GM12878 (cell line): Measurements from ENCODE around the gene ARHGAP32. TPM values are rescaled to one million over a fixed set of nuclear protein-coding genes. Genes with fewer than 3 reads are reported as not detected.

ENCODE experiments used
- ATAC-seq: fragments of 200-7000 bp; cut with Tn5 transposase; 3 replicates; pipeline ENCODE4 v1.9.1; 2020; ENCODE audit warnings: mild to moderate bottlenecking, moderate library complexity
- BruUV-seq: library from RNA; stranded (reverse); fragments of 400-500 nt; replicated peaks from 2 replicates; lab custom pipeline; 2021; lab: Mats Ljungman, UMichigan
- CTCF ChIA-PET: fragments of 300-600 bp; sonication (Branson Sonifier 250); formaldehyde crosslinking; extraction: SDS; loops from one replicate; lab custom pipeline; 2021; ENCODE audit warnings: inconsistent platforms; lab: Yijun Ruan, JAX
- POLR2A ChIA-PET: fragments of 350-600 bp; formaldehyde crosslinking; extraction: SDS; loops from one replicate; lab custom pipeline; 2021; ENCODE audit warnings: inconsistent platforms; lab: Charles Lee
- RAD21 ChIA-PET: fragments of 300-600 bp; sonication (Branson Sonifier 250); formaldehyde crosslinking; loops from one replicate; lab custom pipeline; 2023; ENCODE audit warnings: antibody characterized with exemption; ENCODE audit not compliant: unreplicated experiment; lab: Charles Lee
- SMC1A ChIA-PET: fragments of 300-600 bp; sonication (Branson Sonifier 250); formaldehyde crosslinking; loops from one replicate; lab custom pipeline; 2023; ENCODE audit not compliant: unreplicated experiment, uncharacterized antibody; lab: Charles Lee
- DNase-seq: peaks from one replicate; pipeline ENCODE4 v3.0.0-alpha.2; 2011; ENCODE audit warnings: low read depth, low spot score
- FAIRE-seq: peaks from 3 replicates; lab custom pipeline; 2011; peaks lifted over from hg19 to GRCh38; lab: Jason Lieb, UNC
- H2AFZ ChIP-seq: 2 replicates; pipeline ENCODE4 v1.6.0; 2011; ENCODE audit warnings: low read depth, low read length, control low read depth; ENCODE audit not compliant: control insufficient read depth
- H3K27ac ChIP-seq: 2 replicates; pipeline ENCODE4 v1.5.1; 2011; ENCODE audit warnings: control low read depth; ENCODE audit not compliant: control insufficient read depth, insufficient read depth
- H3K27me3 ChIP-seq, 2 experiments: replicated peaks in 1 of 2; 2 replicates each; pipeline versions ENCODE4 v1.6.0 to v1.6.1; 2011; ENCODE audit warnings: low read length in 1 of 2; ENCODE audit not compliant: control insufficient read depth in 2 of 2, insufficient read depth in 2 of 2
- H3K36me3 ChIP-seq, 2 experiments: 2 replicates each; pipeline ENCODE4 v1.5.1; 2011; ENCODE audit warnings: low read length in 1 of 2; ENCODE audit not compliant: control insufficient read depth in 2 of 2, insufficient read depth in 2 of 2
- H3K4me1 ChIP-seq: 2 replicates; pipeline ENCODE4 v1.6.1; 2011; ENCODE audit warnings: mild to moderate bottlenecking, low read length, moderate library complexity, mixed read lengths; ENCODE audit not compliant: control insufficient read depth, insufficient read depth
- H3K4me2 ChIP-seq: 2 replicates; pipeline ENCODE4 v1.6.0; 2011; ENCODE audit warnings: control low read depth; ENCODE audit not compliant: control insufficient read depth, insufficient read depth
- H3K4me3 ChIP-seq: fragments of 200-600 bp; sonication (generic); 2 replicates; pipeline ENCODE4 v1.5.1; 2016
- H3K79me2 ChIP-seq: 2 replicates; pipeline ENCODE4 v1.6.0; 2011; ENCODE audit warnings: low read length; ENCODE audit not compliant: control insufficient read depth, insufficient read depth
- H3K9ac ChIP-seq: 2 replicates; pipeline ENCODE4 v1.8.0; 2011; ENCODE audit warnings: low read length, control low read depth, mixed read lengths; ENCODE audit not compliant: control insufficient read depth, insufficient read depth
- H3K9me3 ChIP-seq: replicated peaks from 3 replicates; pipeline ENCODE4 v1.5.1; 2011; ENCODE audit warnings: mild to moderate bottlenecking, low read length; ENCODE audit not compliant: control insufficient read depth, insufficient read depth
- H4K20me1 ChIP-seq: 2 replicates; pipeline ENCODE4 v1.6.0; 2011; ENCODE audit not compliant: control insufficient read depth, insufficient read depth
- E2F4 ChIP-seq: IDR thresholded peaks from 2 replicates; pipeline ENCODE4 v1.6.1; 2012; ENCODE audit warnings: low read depth, low read length, improper control_type of control experiment
- E4F1 ChIP-seq: fragments of 450-650 bp; IDR thresholded peaks from 2 replicates; pipeline ENCODE4 v1.6.1; 2018; ENCODE audit warnings: borderline replicate concordance, mild to moderate bottlenecking; ENCODE audit not compliant: partially characterized antibody
- EED ChIP-seq: sonication (generic); IDR thresholded peaks from 2 replicates; pipeline ENCODE4 v1.6.1; 2016; ENCODE audit warnings: antibody characterized with exemption, low read depth
- FOXM1 ChIP-seq: IDR thresholded peaks from 2 replicates; pipeline ENCODE4 v1.6.1; 2012; ENCODE audit warnings: low read depth, mild to moderate bottlenecking, inconsistent platforms, low read length, moderate library complexity
- NFIC ChIP-seq: IDR thresholded peaks from 2 replicates; pipeline ENCODE4 v1.6.1; 2012; ENCODE audit warnings: low read depth, mild to moderate bottlenecking, inconsistent platforms, low read length, moderate library complexity
- NFYA ChIP-seq: IDR thresholded peaks from 2 replicates; pipeline ENCODE4 v1.6.1; 2011; ENCODE audit warnings: low read depth, mild to moderate bottlenecking, low read length, improper control_type of control experiment, borderline replicate concordance
- POLR2A ChIP-seq: IDR thresholded peaks from 2 replicates; pipeline ENCODE4 v1.6.1; 2011; ENCODE audit warnings: low read depth, mild to moderate bottlenecking, low read length
- RB1 ChIP-seq: fragments of 450-650 bp; formaldehyde crosslinking; IDR thresholded peaks from 2 replicates; pipeline ENCODE4 v1.6.1; 2017; ENCODE audit warnings: mild to moderate bottlenecking, borderline replicate concordance
- SMAD1 ChIP-seq: fragments of 450-650 bp; IDR thresholded peaks from 2 replicates; pipeline ENCODE4 v1.6.1; 2018; ENCODE audit warnings: mild to moderate bottlenecking, low read depth; ENCODE audit not compliant: partially characterized antibody
- TCF12 ChIP-seq: IDR thresholded peaks from 2 replicates; pipeline ENCODE4 v1.6.1; 2011; ENCODE audit warnings: low read depth, mild to moderate bottlenecking, low read length
- WGBS: methylation state at CpG from one replicate; pipeline ENCODE4 v1.1.6; 2016; ENCODE audit warnings: low lambda C conversion rate; ENCODE audit not compliant: insufficient replicate concordance, insufficient coverage; ENCODE audit errors: missing lambda C conversion rate; 5-methylcytosine and 5-hydroxymethylcytosine counted together
- in situ Hi-C: fragments of 300-500 bp; cut with MboI; formaldehyde crosslinking; loops from 9 replicates; pipeline ENCODE4 v1.14.3; 2018; ENCODE audit warnings: mixed read lengths
- intact Hi-C: fragments of 100-400 bp; cut with micrococcal nuclease; formaldehyde crosslinking; loops from one replicate; pipeline ENCODE4 v1.14.2; 2022; ENCODE audit not compliant: unreplicated experiment
- polyA plus RNA-seq, 11 experiments: library from polyadenylated mRNA; depleted of rRNA in 4 of 11; unstranded in 6 of 11; stranded (reverse) in 5 of 11; fragments of >200 nt; fragmentation: Nextera tagmentation in 4 of 11; fragmentation: Illumina TruSeq in 1 of 11; extraction: Ambion mirVana in 4 of 11; extraction: Trizol in 1 of 11; gene quantifications; 1 replicate in 1 of 11; 2 replicates in 10 of 11; pipeline versions ENCODE4 v1.2.1 to v1.2.3, GENCODE V29; 2011 to 2016; ENCODE audit warnings: inconsistent platforms in 2 of 11, missing spikeins in 2 of 11, low read depth in 1 of 11
- total RNA-seq, 4 experiments: library from RNA; depleted of rRNA in 3 of 4; stranded (reverse); fragments of >200 nt in 3 of 4; fragmentation: Illumina TruSeq in 1 of 4; extraction: Trizol in 1 of 4; gene quantifications; 2 replicates each; pipeline versions ENCODE4 v1.2.1 to v1.2.3, GENCODE V29; 2013 to 2021
- TF ChIP-seq, protein P1 (sequence below), 3 experiments: IDR thresholded peaks in 2 of 3; conservative IDR thresholded peaks in 1 of 3; 2 replicates each; pipeline ENCODE4 v1.5.1; 2011; ENCODE audit warnings: low read depth in 3 of 3, low read length in 3 of 3, mild to moderate bottlenecking in 3 of 3, control low read depth in 2 of 3, moderate library complexity in 2 of 3, inconsistent platforms in 1 of 3, mixed read lengths in 1 of 3; ENCODE audit not compliant: control insufficient read depth in 2 of 3, insufficient read depth in 1 of 3; ENCODE audit errors: extremely low read depth in 1 of 3
- TF ChIP-seq, protein P2 (sequence below): fragments of 450-650 bp; IDR thresholded peaks from 2 replicates; pipeline ENCODE4 v1.6.1; 2017; ENCODE audit warnings: antibody characterized with exemption, mild to moderate bottlenecking, moderate library complexity

Gene ARHGAP32
- total and polyA plus RNA-seq, 10 of the 15 experiments (the other 5 are each of a cell fraction or from before 2014, with no cell fraction given): under 0.01 to 0.46 (median 0.12) TPM; not detected in 1

GRCh38 chr11:128931066-128931465, 261.1 kb downstream of the ARHGAP32 start (continued):
- TF ChIP-seq E4F1: no peak
- no peak for TF ChIP-seq NFYA
- no peak for TF ChIP-seq SMAD1
- TF ChIP-seq, all 136 proteins: peak for 0

- Histone ChIP-seq H4K20me1 (no peaks in the 10 kb centered on the region), H3K4me3 (no peak overlapping the region), H3K4me2 (no peak overlapping the region), H3K79me2 (no peaks in the 10 kb centered on the region), H3K36me3 (no peaks in the 10 kb centered on the region), H3K9ac (no peak overlapping the region), H3K27ac (no peak overlapping the region), H2AFZ (no peak overlapping the region), H3K27me3 (no peaks in the 10 kb centered on the region), H3K4me1 (peaks cover 5% of the 10 kb centered on the region), H3K9me3 (no peaks in the 10 kb centered on the region)
- RAD21 ChIA-PET: no interaction called here
- BruUV-seq: no TSS peak
- TF ChIP-seq, protein P1, sequence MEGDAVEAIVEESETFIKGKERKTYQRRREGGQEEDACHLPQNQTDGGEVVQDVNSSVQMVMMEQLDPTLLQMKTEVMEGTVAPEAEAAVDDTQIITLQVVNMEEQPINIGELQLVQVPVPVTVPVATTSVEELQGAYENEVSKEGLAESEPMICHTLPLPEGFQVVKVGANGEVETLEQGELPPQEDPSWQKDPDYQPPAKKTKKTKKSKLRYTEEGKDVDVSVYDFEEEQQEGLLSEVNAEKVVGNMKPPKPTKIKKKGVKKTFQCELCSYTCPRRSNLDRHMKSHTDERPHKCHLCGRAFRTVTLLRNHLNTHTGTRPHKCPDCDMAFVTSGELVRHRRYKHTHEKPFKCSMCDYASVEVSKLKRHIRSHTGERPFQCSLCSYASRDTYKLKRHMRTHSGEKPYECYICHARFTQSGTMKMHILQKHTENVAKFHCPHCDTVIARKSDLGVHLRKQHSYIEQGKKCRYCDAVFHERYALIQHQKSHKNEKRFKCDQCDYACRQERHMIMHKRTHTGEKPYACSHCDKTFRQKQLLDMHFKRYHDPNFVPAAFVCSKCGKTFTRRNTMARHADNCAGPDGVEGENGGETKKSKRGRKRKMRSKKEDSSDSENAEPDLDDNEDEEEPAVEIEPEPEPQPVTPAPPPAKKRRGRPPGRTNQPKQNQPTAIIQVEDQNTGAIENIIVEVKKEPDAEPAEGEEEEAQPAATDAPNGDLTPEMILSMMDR (IDR thresholded peaks at IDR 0.05 in 2 of 3, conservative IDR thresholded peaks at IDR 0.05 in 1 of 3; ENCODE audit: control insufficient read depth in 2 of 3, extremely low read depth in 1 of 3, insufficient read depth in 1 of 3, low read depth in 3 of 3, low read length in 3 of 3): no peak
- no peak for TF ChIP-seq NFIC
- no peak for TF ChIP-seq EED
- TF ChIP-seq POLR2A: no peak
- TF ChIP-seq RB1: no peak
- no peak for TF ChIP-seq FOXM1
- no peak for TF ChIP-seq E2F4
- no peak for TF ChIP-seq TCF12
- TF ChIP-seq, protein P2, sequence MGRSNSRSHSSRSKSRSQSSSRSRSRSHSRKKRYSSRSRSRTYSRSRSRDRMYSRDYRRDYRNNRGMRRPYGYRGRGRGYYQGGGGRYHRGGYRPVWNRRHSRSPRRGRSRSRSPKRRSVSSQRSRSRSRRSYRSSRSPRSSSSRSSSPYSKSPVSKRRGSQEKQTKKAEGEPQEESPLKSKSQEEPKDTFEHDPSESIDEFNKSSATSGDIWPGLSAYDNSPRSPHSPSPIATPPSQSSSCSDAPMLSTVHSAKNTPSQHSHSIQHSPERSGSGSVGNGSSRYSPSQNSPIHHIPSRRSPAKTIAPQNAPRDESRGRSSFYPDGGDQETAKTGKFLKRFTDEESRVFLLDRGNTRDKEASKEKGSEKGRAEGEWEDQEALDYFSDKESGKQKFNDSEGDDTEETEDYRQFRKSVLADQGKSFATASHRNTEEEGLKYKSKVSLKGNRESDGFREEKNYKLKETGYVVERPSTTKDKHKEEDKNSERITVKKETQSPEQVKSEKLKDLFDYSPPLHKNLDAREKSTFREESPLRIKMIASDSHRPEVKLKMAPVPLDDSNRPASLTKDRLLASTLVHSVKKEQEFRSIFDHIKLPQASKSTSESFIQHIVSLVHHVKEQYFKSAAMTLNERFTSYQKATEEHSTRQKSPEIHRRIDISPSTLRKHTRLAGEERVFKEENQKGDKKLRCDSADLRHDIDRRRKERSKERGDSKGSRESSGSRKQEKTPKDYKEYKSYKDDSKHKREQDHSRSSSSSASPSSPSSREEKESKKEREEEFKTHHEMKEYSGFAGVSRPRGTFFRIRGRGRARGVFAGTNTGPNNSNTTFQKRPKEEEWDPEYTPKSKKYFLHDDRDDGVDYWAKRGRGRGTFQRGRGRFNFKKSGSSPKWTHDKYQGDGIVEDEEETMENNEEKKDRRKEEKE: no peak
- in situ Hi-C loops: no loop called here
- DNase-seq (no peak), ATAC-seq (no peak), FAIRE-seq (no peak)
- 57% methylated on average over 12 of the region's 12 CpGs for WGBS
- intact Hi-C loops: no loop called here
- POLR2A ChIA-PET: interaction anchor here (1.5 kb wide), 1 partner anchor 11 kb away, joined by 7 read pairs; no protein-coding TSS in a partner anchor
- SMC1A ChIA-PET: interaction anchor here (0.9 kb wide), 1 partner anchor 32 kb away, joined by 3 read pairs; no protein-coding TSS in a partner anchor
- CTCF ChIA-PET: no interaction called here
These were observed 262.1 kb downstream of the ARHGAP32 start for GRCh38 chr11:128929991-128930390.
